Neural progenitor cell (in vitro differentiated cells): Measurements from ENCODE around the gene DENND5B. TPM values are rescaled to one million over a fixed set of nuclear protein-coding genes. Genes with fewer than 3 reads are reported as not detected.

ENCODE experiments used
- DNase-seq: peaks from one replicate; pipeline ENCODE4 v3.0.0-alpha.2; 2016; ENCODE audit warnings: low spot score
- H2AFZ ChIP-seq: fragments of 200-600 bp; sonication (generic); replicated peaks from 2 replicates; pipeline ENCODE4 v1.6.1; 2016; ENCODE audit warnings: antibody characterized with exemption
- H3F3A ChIP-seq: fragments of 200-600 bp; sonication (generic); 2 replicates; pipeline ENCODE4 v1.6.1; 2016; ENCODE audit warnings: antibody characterized with exemption, low read depth
- H3K27ac ChIP-seq: fragments of 200-600 bp; sonication (generic); 2 replicates; pipeline ENCODE4 v1.5.1; 2016; ENCODE audit warnings: mild to moderate bottlenecking
- H3K27me3 ChIP-seq: fragments of 200-600 bp; sonication (generic); 2 replicates; pipeline ENCODE4 v1.6.1; 2016; ENCODE audit warnings: mild to moderate bottlenecking, moderate library complexity
- H3K36me3 ChIP-seq: fragments of 200-600 bp; sonication (generic); 2 replicates; pipeline ENCODE4 v1.5.1; 2016
- H3K4me1 ChIP-seq: fragments of 200-600 bp; sonication (generic); 2 replicates; pipeline ENCODE4 v1.6.1; 2016; ENCODE audit warnings: mixed run types
- H3K4me2 ChIP-seq: fragments of 200-600 bp; sonication (generic); 2 replicates; pipeline ENCODE4 v1.6.1; 2016
- H3K4me3 ChIP-seq: fragments of 200-600 bp; sonication (generic); 2 replicates; pipeline ENCODE4 v1.5.1; 2016
- H3K79me2 ChIP-seq: fragments of 200-600 bp; sonication (generic); 2 replicates; pipeline ENCODE4 v1.6.1; 2016; ENCODE audit warnings: low read depth
- H3K9ac ChIP-seq: fragments of 200-600 bp; sonication (generic); 2 replicates; pipeline ENCODE4 v1.6.1; 2016
- H3K9me3 ChIP-seq: fragments of 200-600 bp; sonication (generic); 2 replicates; pipeline ENCODE4 v1.5.1; 2016; ENCODE audit warnings: low read depth
- H4K20me1 ChIP-seq: fragments of 200-600 bp; sonication (generic); 2 replicates; pipeline ENCODE4 v1.6.1; 2016; ENCODE audit warnings: low read depth
- H3K27ac Mint-ChIP-seq: 3 replicates; pipeline ENCODE4 v1.8.0; 2021; ENCODE audit warnings: mixed read lengths
- H3K27me3 Mint-ChIP-seq: 2 replicates; pipeline ENCODE4 v1.8.0; 2022; ENCODE audit warnings: low read depth, mild to moderate bottlenecking, inconsistent platforms, moderate library complexity, mixed read lengths; ENCODE audit not compliant: insufficient read depth
- H3K36me3 Mint-ChIP-seq: 3 replicates; pipeline ENCODE4 v1.8.0; 2021; ENCODE audit warnings: mixed read lengths
- H3K4me1 Mint-ChIP-seq: 3 replicates; pipeline ENCODE4 v1.8.0; 2021; ENCODE audit warnings: mixed read lengths
- H3K4me3 Mint-ChIP-seq: 3 replicates; pipeline ENCODE4 v1.8.0; 2021; ENCODE audit warnings: mild to moderate bottlenecking, moderate library complexity, mixed read lengths
- H3K9me3 Mint-ChIP-seq: 3 replicates; pipeline ENCODE4 v1.8.0; 2020; ENCODE audit warnings: mixed read lengths
- EZH2 ChIP-seq: fragments of 200-600 bp; sonication (generic); IDR thresholded peaks from 2 replicates; pipeline ENCODE4 v1.6.1; 2017; ENCODE audit warnings: antibody characterized with exemption, mild to moderate bottlenecking, moderate library complexity
- EZH2phosphoT487 ChIP-seq: fragments of 200-600 bp; sonication (generic); IDR thresholded peaks from 2 replicates; pipeline ENCODE4 v1.6.1; 2017; ENCODE audit warnings: antibody characterized with exemption
- total RNA-seq: library from RNA; depleted of rRNA; stranded (reverse); fragments of >200 nt; gene quantifications from 2 replicates; pipeline ENCODE4 v1.2.3, GENCODE V29; 2015; ENCODE audit warnings: low replicate concordance
- TF ChIP-seq, protein P1 (sequence below): fragments of 200-600 bp; sonication (generic); IDR thresholded peaks from 2 replicates; pipeline ENCODE4 v1.5.1; 2017; ENCODE audit warnings: antibody characterized with exemption, mild to moderate bottlenecking

DENND5B gene
- total RNA-seq, 1 donor from 2014 or later: 24.2 TPM

DNA sequence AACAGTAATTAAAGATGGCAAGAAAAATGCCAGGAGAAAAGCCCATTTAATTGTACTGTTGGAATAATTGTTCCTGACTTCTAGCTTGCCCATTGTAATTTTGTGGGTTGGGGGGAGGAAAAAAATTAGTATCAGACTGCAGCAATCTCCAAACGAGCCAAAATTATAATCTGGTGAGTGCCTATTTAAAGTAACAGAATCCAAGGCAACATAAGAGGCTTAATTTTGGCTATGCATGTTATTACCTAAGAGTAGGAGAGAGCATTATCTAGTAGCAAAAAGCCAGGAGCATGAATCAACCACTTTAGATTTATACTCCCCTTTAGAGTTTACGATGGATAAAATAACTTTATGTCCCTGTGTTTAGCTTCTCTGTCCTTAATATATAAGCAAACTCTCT lies 14.6 kb upstream of the DENND5B start:
- TF ChIP-seq EZH2: no peak
- TF ChIP-seq EZH2phosphoT487: no peak
- TF ChIP-seq, protein P1, sequence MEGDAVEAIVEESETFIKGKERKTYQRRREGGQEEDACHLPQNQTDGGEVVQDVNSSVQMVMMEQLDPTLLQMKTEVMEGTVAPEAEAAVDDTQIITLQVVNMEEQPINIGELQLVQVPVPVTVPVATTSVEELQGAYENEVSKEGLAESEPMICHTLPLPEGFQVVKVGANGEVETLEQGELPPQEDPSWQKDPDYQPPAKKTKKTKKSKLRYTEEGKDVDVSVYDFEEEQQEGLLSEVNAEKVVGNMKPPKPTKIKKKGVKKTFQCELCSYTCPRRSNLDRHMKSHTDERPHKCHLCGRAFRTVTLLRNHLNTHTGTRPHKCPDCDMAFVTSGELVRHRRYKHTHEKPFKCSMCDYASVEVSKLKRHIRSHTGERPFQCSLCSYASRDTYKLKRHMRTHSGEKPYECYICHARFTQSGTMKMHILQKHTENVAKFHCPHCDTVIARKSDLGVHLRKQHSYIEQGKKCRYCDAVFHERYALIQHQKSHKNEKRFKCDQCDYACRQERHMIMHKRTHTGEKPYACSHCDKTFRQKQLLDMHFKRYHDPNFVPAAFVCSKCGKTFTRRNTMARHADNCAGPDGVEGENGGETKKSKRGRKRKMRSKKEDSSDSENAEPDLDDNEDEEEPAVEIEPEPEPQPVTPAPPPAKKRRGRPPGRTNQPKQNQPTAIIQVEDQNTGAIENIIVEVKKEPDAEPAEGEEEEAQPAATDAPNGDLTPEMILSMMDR: no peak
- H3K27me3 Mint-ChIP-seq: peaks cover 2% of the 10 kb centered on the region
- no peaks in the 10 kb centered on the region for H3F3A ChIP-seq
- H3K79me2 ChIP-seq: no peaks in the 10 kb centered on the region
- H3K9me3 Mint-ChIP-seq: peaks cover 8% of the 10 kb centered on the region
- no peak overlapping the region for H2AFZ ChIP-seq
- no peaks in the 10 kb centered on the region for H3K27me3 ChIP-seq
- no peaks in the 10 kb centered on the region for H3K36me3 ChIP-seq
- H3K27ac Mint-ChIP-seq: no peak overlapping the region
- no peak for DNase-seq
- no peak overlapping the region for H3K4me3 Mint-ChIP-seq
- no peaks in the 10 kb centered on the region for H4K20me1 ChIP-seq
- no peak overlapping the region for H3K4me2 ChIP-seq
- no peak overlapping the region for H3K27ac ChIP-seq
- H3K4me1 Mint-ChIP-seq: no peaks in the 10 kb centered on the region
- H3K36me3 Mint-ChIP-seq: no peaks in the 10 kb centered on the region
- no peak overlapping the region for H3K9ac ChIP-seq
- H3K4me3 ChIP-seq: no peak overlapping the region
- H3K4me1 ChIP-seq: peaks cover 5% of the 10 kb centered on the region
- H3K9me3 ChIP-seq: no peaks in the 10 kb centered on the region

DNA sequence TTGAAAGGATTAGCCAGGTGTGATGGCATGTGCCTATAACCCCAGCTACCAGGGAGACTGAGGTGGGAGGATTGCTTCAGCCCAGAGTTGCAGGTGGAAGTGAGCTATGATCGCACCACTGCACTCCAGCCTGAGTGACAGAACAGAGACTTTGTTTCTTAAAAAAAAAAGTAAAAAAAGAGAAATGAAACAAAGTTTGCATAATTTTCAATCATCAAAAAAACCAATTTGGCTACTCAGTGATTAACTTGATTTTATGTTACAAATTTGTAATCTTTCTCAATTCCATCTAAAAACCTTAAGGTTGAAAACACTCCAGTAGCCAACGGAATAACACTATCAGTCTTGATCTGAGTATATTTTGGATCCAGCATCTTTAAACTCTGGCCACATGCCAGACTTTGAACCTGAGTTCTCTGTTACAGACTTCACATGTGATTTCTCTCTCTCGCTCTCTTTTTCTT lies 12.6 kb upstream of the DENND5B start:
- peaks cover 2% of the 10 kb centered on the region for H3K27me3 Mint-ChIP-seq
- H3K4me2 ChIP-seq: no peak overlapping the region
- no peaks in the 10 kb centered on the region for H3K9me3 ChIP-seq
- no peak overlapping the region for H2AFZ ChIP-seq
- no peaks in the 10 kb centered on the region for H4K20me1 ChIP-seq
- no peaks in the 10 kb centered on the region for H3K36me3 ChIP-seq
- H3K27ac Mint-ChIP-seq: no peak overlapping the region
- peaks cover 5% of the 10 kb centered on the region for H3K4me1 ChIP-seq
- H3K9me3 Mint-ChIP-seq: peaks cover 6% of the 10 kb centered on the region
- H3K4me3 Mint-ChIP-seq: no peak overlapping the region
- no peaks in the 10 kb centered on the region for H3F3A ChIP-seq
- no peak overlapping the region for H3K9ac ChIP-seq
- no peak for DNase-seq
- no peaks in the 10 kb centered on the region for H3K79me2 ChIP-seq
- no peaks in the 10 kb centered on the region for H3K27me3 ChIP-seq
- TF ChIP-seq EZH2: no peak
- no peak for TF ChIP-seq EZH2phosphoT487
- TF ChIP-seq, protein P1: no peak
- H3K4me3 ChIP-seq: no peak overlapping the region
- no peak overlapping the region for H3K27ac ChIP-seq
- H3K36me3 Mint-ChIP-seq: no peaks in the 10 kb centered on the region
- H3K4me1 Mint-ChIP-seq: no peaks in the 10 kb centered on the region

DNA sequence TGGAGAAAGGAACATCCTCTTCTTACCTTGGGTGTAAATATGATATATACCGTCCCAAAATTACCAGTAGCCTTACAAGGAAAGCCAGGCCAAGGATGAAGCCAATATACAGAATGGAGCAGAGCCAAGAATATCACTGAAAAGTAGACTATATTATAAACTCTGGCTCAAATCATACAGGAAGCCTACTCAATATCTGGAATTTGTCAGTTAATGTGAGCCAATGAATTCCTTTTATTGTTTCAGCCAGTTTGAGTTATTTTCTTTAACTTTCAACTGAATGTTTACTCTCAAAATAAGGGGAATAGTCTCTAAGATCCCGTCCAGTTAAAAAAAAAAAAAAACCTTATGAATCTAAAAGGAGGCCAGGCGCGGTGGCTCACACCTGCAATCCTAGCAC lies 9.8 kb upstream of the DENND5B start:
- no peaks in the 10 kb centered on the region for H3K27me3 ChIP-seq
- H3K4me1 Mint-ChIP-seq: no peaks in the 10 kb centered on the region
- H3K27ac ChIP-seq: no peak overlapping the region
- H3K36me3 ChIP-seq: no peaks in the 10 kb centered on the region
- no peaks in the 10 kb centered on the region for H3K79me2 ChIP-seq
- H3K36me3 Mint-ChIP-seq: no peaks in the 10 kb centered on the region
- no peak overlapping the region for H2AFZ ChIP-seq
- no peaks in the 10 kb centered on the region for H4K20me1 ChIP-seq
- TF ChIP-seq EZH2: no peak
- TF ChIP-seq, protein P1: no peak
- no peaks in the 10 kb centered on the region for H3F3A ChIP-seq
- no peak overlapping the region for H3K27ac Mint-ChIP-seq
- no peak overlapping the region for H3K4me3 ChIP-seq
- H3K4me3 Mint-ChIP-seq: no peak overlapping the region
- DNase-seq: no peak
- no peak overlapping the region for H3K9ac ChIP-seq
- no peaks in the 10 kb centered on the region for H3K27me3 Mint-ChIP-seq
- peaks cover 5% of the 10 kb centered on the region for H3K4me1 ChIP-seq
- no peaks in the 10 kb centered on the region for H3K9me3 Mint-ChIP-seq
- H3K4me2 ChIP-seq: no peak overlapping the region
- H3K9me3 ChIP-seq: no peaks in the 10 kb centered on the region
